ENCODE data around the gene MRPL18. TPM values are rescaled to one million over a fixed set of nuclear protein-coding genes. Genes with fewer than 3 reads are reported as not detected.

MRPL18 gene
- total RNA-seq, 1 donor from 2014 or later: 45.4 TPM

DNA sequence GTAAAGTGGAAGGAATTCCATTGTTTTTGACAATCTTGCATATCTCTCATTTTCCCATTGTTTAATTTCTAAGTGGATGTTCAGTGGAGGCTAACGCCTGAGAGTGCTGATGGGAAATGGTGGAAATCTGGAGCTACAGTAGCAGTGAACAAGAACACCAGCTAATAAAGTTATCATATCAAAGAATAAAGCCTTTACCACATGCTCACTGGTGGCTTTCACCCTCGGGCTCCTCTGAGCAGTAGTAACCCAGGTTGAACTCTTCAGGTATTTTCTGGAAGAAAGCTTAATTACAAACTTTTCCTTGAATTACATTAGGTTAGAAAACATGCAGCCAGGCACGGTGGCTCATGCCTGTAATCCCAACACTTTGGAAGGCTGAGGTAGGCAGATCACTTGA lies 38.8 kb upstream of the MRPL18 start:
- Mint-ChIP-seq H3K27me3 (ENCODE audit: unreplicated experiment) (no peaks in the 10 kb centered on the region), H3K27ac (ENCODE audit: unreplicated experiment) (no peak overlapping the region), H3K4me1 (ENCODE audit: low read depth, unreplicated experiment) (no peaks in the 10 kb centered on the region), H3K4me3 (ENCODE audit: unreplicated experiment) (no peak overlapping the region), H3K9me3 (ENCODE audit: unreplicated experiment) (no peaks in the 10 kb centered on the region), H3K36me3 (ENCODE audit: unreplicated experiment) (no peaks in the 10 kb centered on the region)
- TF ChIP-seq, protein P1, sequence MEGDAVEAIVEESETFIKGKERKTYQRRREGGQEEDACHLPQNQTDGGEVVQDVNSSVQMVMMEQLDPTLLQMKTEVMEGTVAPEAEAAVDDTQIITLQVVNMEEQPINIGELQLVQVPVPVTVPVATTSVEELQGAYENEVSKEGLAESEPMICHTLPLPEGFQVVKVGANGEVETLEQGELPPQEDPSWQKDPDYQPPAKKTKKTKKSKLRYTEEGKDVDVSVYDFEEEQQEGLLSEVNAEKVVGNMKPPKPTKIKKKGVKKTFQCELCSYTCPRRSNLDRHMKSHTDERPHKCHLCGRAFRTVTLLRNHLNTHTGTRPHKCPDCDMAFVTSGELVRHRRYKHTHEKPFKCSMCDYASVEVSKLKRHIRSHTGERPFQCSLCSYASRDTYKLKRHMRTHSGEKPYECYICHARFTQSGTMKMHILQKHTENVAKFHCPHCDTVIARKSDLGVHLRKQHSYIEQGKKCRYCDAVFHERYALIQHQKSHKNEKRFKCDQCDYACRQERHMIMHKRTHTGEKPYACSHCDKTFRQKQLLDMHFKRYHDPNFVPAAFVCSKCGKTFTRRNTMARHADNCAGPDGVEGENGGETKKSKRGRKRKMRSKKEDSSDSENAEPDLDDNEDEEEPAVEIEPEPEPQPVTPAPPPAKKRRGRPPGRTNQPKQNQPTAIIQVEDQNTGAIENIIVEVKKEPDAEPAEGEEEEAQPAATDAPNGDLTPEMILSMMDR (IDR thresholded peaks at IDR 0.05; ENCODE audit: partially characterized antibody, unreplicated experiment): no peak
- no peak for DNase-seq

DNA sequence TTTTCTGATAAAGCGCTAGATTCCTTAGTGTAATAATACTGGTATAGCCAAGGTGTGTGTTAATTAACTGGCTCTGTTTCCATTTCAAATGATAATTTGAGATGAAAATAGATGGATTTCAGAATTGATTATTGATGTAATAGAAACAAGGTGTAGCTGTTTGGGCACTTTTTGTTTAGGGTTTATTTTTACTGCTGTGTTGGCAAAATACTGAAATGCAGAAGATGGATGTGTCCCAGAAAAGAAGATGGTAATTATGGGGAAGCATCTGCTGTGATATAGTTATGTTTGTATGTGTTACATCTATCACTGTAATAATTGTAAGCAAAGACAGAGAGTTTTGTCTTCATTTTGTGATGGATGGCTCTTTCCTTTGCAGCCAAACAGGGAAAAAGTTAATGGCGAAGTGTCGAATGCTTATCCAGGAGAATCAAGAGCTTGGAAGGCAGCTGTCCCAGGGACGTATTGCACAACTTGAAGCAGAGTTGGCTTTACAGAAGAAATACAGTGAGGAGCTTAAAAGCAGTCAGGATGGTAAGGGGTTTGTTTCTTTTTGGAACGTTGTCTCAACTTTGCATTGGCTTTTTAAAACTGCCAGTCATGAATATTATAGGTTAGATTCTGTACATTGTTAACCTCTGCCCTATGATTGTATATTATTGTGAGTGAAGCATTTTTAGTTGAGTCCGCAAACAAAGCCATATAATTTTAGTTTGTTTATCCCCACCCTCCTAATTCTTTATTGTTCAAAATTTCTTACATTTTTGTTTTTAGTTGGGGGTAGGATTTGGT lies 37.0 kb upstream of the MRPL18 start:
- H3K9me3 Mint-ChIP-seq (ENCODE audit: unreplicated experiment): no peaks in the 10 kb centered on the region

DNA sequence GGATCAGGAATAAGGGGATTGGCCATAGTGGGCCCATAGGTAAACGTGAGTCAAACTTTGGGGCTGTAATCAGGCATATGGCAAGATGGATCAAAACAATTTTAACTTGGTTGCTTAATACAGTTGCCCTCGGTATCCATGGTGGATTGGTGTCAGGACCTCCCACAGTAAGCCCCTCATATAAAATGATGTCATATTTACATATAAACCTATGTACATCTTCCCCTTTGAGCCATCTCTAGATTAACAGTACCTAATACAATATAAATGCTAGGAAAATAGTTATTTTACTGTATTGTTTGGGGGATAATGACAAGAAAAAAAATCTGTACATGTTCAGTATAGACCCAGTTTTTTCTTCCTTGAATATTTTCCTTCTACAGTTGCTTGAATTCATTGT lies 35.9 kb upstream of the MRPL18 start:
- Mint-ChIP-seq H3K4me3 (ENCODE audit: unreplicated experiment) (no peak overlapping the region), H3K27me3 (ENCODE audit: unreplicated experiment) (no peaks in the 10 kb centered on the region), H3K36me3 (ENCODE audit: unreplicated experiment) (no peaks in the 10 kb centered on the region), H3K27ac (ENCODE audit: unreplicated experiment) (no peak overlapping the region), H3K9me3 (ENCODE audit: unreplicated experiment) (peaks cover 3% of the 10 kb centered on the region), H3K4me1 (ENCODE audit: low read depth, unreplicated experiment) (no peaks in the 10 kb centered on the region)
- no peak for DNase-seq
- TF ChIP-seq, protein P1 (IDR thresholded peaks at IDR 0.05; ENCODE audit: partially characterized antibody, unreplicated experiment): no peak

More for the DNA sequence above, 37.0 kb upstream of the MRPL18 start:
- Mint-ChIP-seq H3K36me3 (ENCODE audit: unreplicated experiment) (no peaks in the 10 kb centered on the region), H3K27me3 (ENCODE audit: unreplicated experiment) (no peaks in the 10 kb centered on the region), H3K27ac (ENCODE audit: unreplicated experiment) (peak overlapping the region; percentile 10), H3K4me3 (ENCODE audit: unreplicated experiment) (no peak overlapping the region), H3K4me1 (ENCODE audit: low read depth, unreplicated experiment) (no peaks in the 10 kb centered on the region)
- TF ChIP-seq, protein P1 (IDR thresholded peaks at IDR 0.05; ENCODE audit: partially characterized antibody, unreplicated experiment): no peak
- no peak for DNase-seq

DNA sequence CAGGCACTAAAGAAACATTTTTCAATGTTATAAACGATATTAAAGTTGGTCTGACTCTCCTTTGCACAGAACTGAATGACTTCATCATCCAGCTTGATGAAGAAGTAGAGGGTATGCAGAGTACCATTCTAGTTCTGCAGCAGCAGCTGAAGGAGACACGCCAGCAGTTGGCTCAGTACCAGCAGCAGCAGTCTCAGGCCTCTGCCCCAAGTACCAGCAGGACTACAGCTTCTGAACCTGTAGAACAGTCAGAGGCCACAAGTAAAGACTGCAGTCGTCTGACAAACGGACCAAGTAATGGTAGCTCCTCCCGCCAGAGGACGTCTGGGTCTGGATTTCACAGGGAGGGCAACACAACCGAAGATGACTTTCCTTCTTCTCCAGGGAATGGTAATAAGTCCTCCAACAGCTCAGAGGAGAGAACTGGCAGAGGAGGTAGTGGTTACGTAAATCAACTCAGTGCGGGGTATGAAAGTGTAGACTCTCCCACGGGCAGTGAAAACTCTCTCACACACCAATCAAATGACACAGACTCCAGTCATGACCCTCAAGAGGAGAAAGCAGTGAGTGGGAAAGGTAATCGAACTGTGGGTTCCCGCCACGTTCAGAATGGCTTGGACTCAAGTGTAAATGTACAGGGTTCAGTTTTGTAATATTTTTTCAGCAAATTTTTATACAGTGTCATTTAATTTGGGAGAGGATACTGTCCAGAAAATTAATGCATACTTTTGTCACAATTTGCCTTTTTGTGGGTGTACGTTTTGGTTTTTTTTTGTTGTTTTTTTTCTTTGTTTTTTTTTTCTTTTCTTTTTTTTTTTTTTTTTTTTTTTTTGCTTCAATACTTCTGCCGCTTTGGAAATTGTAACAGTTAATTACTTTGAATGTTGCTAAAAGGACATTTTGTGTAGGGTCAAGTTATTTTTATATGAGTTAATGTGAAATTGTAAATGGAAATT lies 35.0 kb upstream of the MRPL18 start:
- no peaks in the 10 kb centered on the region for H3K36me3 Mint-ChIP-seq (ENCODE audit: unreplicated experiment)
- TF ChIP-seq, protein P1 (IDR thresholded peaks at IDR 0.05; ENCODE audit: partially characterized antibody, unreplicated experiment): no peak
- peaks cover 3% of the 10 kb centered on the region for H3K9me3 Mint-ChIP-seq (ENCODE audit: unreplicated experiment)
- H3K27ac Mint-ChIP-seq (ENCODE audit: unreplicated experiment): peak overlapping the region; percentile 4
- DNase-seq: no peak
- no peaks in the 10 kb centered on the region for H3K27me3 Mint-ChIP-seq (ENCODE audit: unreplicated experiment)
- peaks cover 5% of the 10 kb centered on the region for H3K4me1 Mint-ChIP-seq (ENCODE audit: low read depth, unreplicated experiment)
- no peak overlapping the region for H3K4me3 Mint-ChIP-seq (ENCODE audit: unreplicated experiment)
